GM23338 (cell line): Measurements from ENCODE around the gene NBDY. TPM values are rescaled to one million over a fixed set of nuclear protein-coding genes. Genes with fewer than 3 reads are reported as not detected.

Source experiments
- ATAC-seq: fragments of 200-7000 bp; cut with Tn5 transposase; 3 replicates; pipeline ENCODE4 v1.9.1; 2020
- DNase-seq: peaks from one replicate; pipeline ENCODE4 v3.0.0-alpha.2; 2015; ENCODE audit warnings: low spot score
- H2AFZ ChIP-seq: fragments of 200-600 bp; sonication (generic); 2 replicates; pipeline ENCODE4 v1.8.0; 2016; ENCODE audit warnings: antibody characterized with exemption, mild to moderate bottlenecking, moderate library complexity
- H3F3A ChIP-seq: fragments of 200-600 bp; sonication (generic); replicated peaks from 2 replicates; pipeline ENCODE4 v1.8.0; 2017; ENCODE audit warnings: antibody characterized with exemption, mixed run types, low read depth
- H3K27ac ChIP-seq: fragments of 200-600 bp; sonication (generic); 2 replicates; pipeline ENCODE4 v1.6.1; 2016; ENCODE audit warnings: low read depth
- H3K27me3 ChIP-seq: fragments of 200-600 bp; sonication (generic); 2 replicates; pipeline ENCODE4 v1.8.0; 2016; ENCODE audit warnings: mild to moderate bottlenecking, mixed run types, moderate library complexity; ENCODE audit not compliant: insufficient read depth
- H3K36me3 ChIP-seq: fragments of 200-600 bp; sonication (generic); 2 replicates; pipeline ENCODE4 v1.8.0; 2016; ENCODE audit warnings: mild to moderate bottlenecking; ENCODE audit not compliant: insufficient read depth
- H3K4me1 ChIP-seq: fragments of 200-600 bp; sonication (generic); 2 replicates; pipeline ENCODE4 v1.8.0; 2016; ENCODE audit warnings: mild to moderate bottlenecking, moderate library complexity; ENCODE audit not compliant: insufficient read depth
- H3K4me2 ChIP-seq: fragments of 200-600 bp; sonication (generic); 2 replicates; pipeline ENCODE4 v1.7.1; 2017; ENCODE audit warnings: mixed run types
- H3K4me3 ChIP-seq: fragments of 200-600 bp; sonication (generic); 2 replicates; pipeline ENCODE4 v1.6.1; 2016; ENCODE audit warnings: mixed run types
- H3K79me2 ChIP-seq: fragments of 200-600 bp; sonication (generic); replicated peaks from 2 replicates; pipeline ENCODE4 v1.8.0; 2017; ENCODE audit warnings: mild to moderate bottlenecking; ENCODE audit not compliant: insufficient read depth
- H3K9me2 ChIP-seq: fragments of 200-600 bp; sonication (generic); 2 replicates; pipeline ENCODE4 v1.8.0; 2017; ENCODE audit not compliant: insufficient read depth
- H4K20me1 ChIP-seq: fragments of 200-600 bp; sonication (generic); replicated peaks from 2 replicates; pipeline ENCODE4 v1.8.0; 2017; ENCODE audit warnings: mild to moderate bottlenecking; ENCODE audit not compliant: insufficient read depth
- H3K27ac Mint-ChIP-seq: 2 replicates; pipeline ENCODE4 v1.8.0; 2020; ENCODE audit warnings: inconsistent platforms, mild to moderate bottlenecking, moderate library complexity, mixed read lengths
- H3K27me3 Mint-ChIP-seq: 3 replicates; pipeline ENCODE4 v1.8.0; 2022; ENCODE audit warnings: low read depth, mild to moderate bottlenecking, moderate library complexity, mixed read lengths, inconsistent platforms; ENCODE audit not compliant: insufficient read depth, poor library complexity
- H3K36me3 Mint-ChIP-seq: 3 replicates; pipeline ENCODE4 v1.8.0; 2021; ENCODE audit warnings: low read depth, mild to moderate bottlenecking, inconsistent platforms, moderate library complexity, mixed read lengths
- H3K4me1 Mint-ChIP-seq: 3 replicates; pipeline ENCODE4 v1.8.0; 2020; ENCODE audit warnings: mild to moderate bottlenecking, inconsistent platforms, mixed read lengths
- H3K4me3 Mint-ChIP-seq: 3 replicates; pipeline ENCODE4 v1.8.0; 2021; ENCODE audit warnings: moderate library complexity, mild to moderate bottlenecking, inconsistent platforms, mixed read lengths
- H3K9me3 Mint-ChIP-seq: 3 replicates; pipeline ENCODE4 v1.8.0; 2020; ENCODE audit warnings: moderate library complexity, mild to moderate bottlenecking, inconsistent platforms, mixed read lengths
- CTCF ChIP-seq, 2 experiments: fragments of 200-600 bp in 1 of 2; sonication (generic) in 1 of 2; conservative IDR thresholded peaks; 2 replicates each; pipeline versions ENCODE4 v1.5.1 to v1.6.1; 2016 to 2017; ENCODE audit warnings: antibody characterized with exemption in 2 of 2, low read depth in 2 of 2, mild to moderate bottlenecking in 2 of 2, moderate library complexity in 1 of 2
- ETS1 ChIP-seq: IDR thresholded peaks from 2 replicates; pipeline ENCODE4 v1.6.1; 2016; ENCODE audit warnings: antibody characterized with exemption
- EZH2 ChIP-seq: fragments of 200-600 bp; sonication (generic); IDR thresholded peaks from one replicate; pipeline ENCODE4 v1.8.0; 2017; ENCODE audit warnings: antibody characterized with exemption, mild to moderate bottlenecking, low read depth; ENCODE audit not compliant: unreplicated experiment
- JUNB ChIP-seq: IDR thresholded peaks from one replicate; pipeline ENCODE4 v1.6.1; 2016; ENCODE audit warnings: antibody characterized with exemption; ENCODE audit not compliant: unreplicated experiment
- NANOG ChIP-seq: IDR thresholded peaks from 2 replicates; pipeline ENCODE4 v1.6.1; 2016; ENCODE audit warnings: antibody characterized with exemption, borderline replicate concordance
- REST ChIP-seq: IDR thresholded peaks from one replicate; pipeline ENCODE4 v1.6.1; 2018; ENCODE audit warnings: antibody characterized with exemption; ENCODE audit not compliant: unreplicated experiment
- ZNF114 ChIP-seq: fragments of 250-450 bp; sonication (Bioruptor Pico); IDR thresholded peaks from 2 replicates; pipeline ENCODE4 v1.5.0; 2020; ENCODE audit warnings: mild to moderate bottlenecking, moderate library complexity
- ZNF331 ChIP-seq: fragments of 250-450 bp; sonication (Bioruptor Pico); IDR thresholded peaks from 2 replicates; pipeline ENCODE4 v1.5.0; 2020; ENCODE audit warnings: low read depth, mild to moderate bottlenecking, moderate library complexity
- polyA plus RNA-seq: library from polyadenylated mRNA; unstranded; fragments of >200 nt; fragmentation: Nextera tagmentation; extraction: Ambion mirVana; gene quantifications from 2 replicates; pipeline ENCODE4 v1.2.1, GENCODE V29; 2016
- total RNA-seq: library from RNA; depleted of rRNA; stranded (reverse); fragments of >200 nt; shearing (Covaris generic); gene quantifications from 2 replicates; pipeline ENCODE4 v1.2.3, GENCODE V29; 2014

Gene NBDY
- total and polyA plus RNA-seq, 2 experiments from 2014 or later: 9.6 to 206 TPM

- DNase-seq (no peak), ATAC-seq (no peak)
- no peak overlapping the region for H3K27ac Mint-ChIP-seq
- Histone ChIP-seq H3K4me3 (no peak overlapping the region), H4K20me1 (no peaks in the 10 kb centered on the region), H3K9me2 (no peaks in the 10 kb centered on the region), H3K36me3 (no peaks in the 10 kb centered on the region), H3K4me1 (no peaks in the 10 kb centered on the region), H3K27ac (no peak overlapping the region), H3K4me2 (no peak overlapping the region), H2AFZ (no peak overlapping the region), H3F3A (no peaks in the 10 kb centered on the region), H3K27me3 (no peaks in the 10 kb centered on the region), H3K79me2 (no peaks in the 10 kb centered on the region)
- H3K4me3 Mint-ChIP-seq: no peak overlapping the region
- no peak for TF ChIP-seq NANOG
- no peak for TF ChIP-seq ZNF331 (CRISPR knock-in tag)
- TF ChIP-seq CTCF (conservative IDR thresholded peaks at IDR 0.05; ENCODE audit: low read depth in 2 of 2): no peak
- TF ChIP-seq EZH2: no peak
- no peak for TF ChIP-seq ZNF114
- H3K36me3 Mint-ChIP-seq: no peaks in the 10 kb centered on the region
- H3K9me3 Mint-ChIP-seq: peaks cover 5% of the 10 kb centered on the region
- H3K27me3 Mint-ChIP-seq: no peaks in the 10 kb centered on the region
- no peaks in the 10 kb centered on the region for H3K4me1 Mint-ChIP-seq
Observed at GRCh38 chrX:56853436-56853835, 124.4 kb downstream of the NBDY start.

GRCh38 chrX:56857042-56857441 is 128.0 kb downstream of the NBDY start:
- no peak overlapping the region for H3K27ac Mint-ChIP-seq
- no peak overlapping the region for H3K4me3 Mint-ChIP-seq
- no peaks in the 10 kb centered on the region for H3K36me3 ChIP-seq
- H3F3A ChIP-seq: no peaks in the 10 kb centered on the region
- no peaks in the 10 kb centered on the region for H3K27me3 ChIP-seq
- ATAC-seq: no peak
- no peak overlapping the region for H3K4me2 ChIP-seq
- H3K79me2 ChIP-seq: no peaks in the 10 kb centered on the region
- no peaks in the 10 kb centered on the region for H3K36me3 Mint-ChIP-seq
- H3K27me3 Mint-ChIP-seq: no peaks in the 10 kb centered on the region
- no peak for DNase-seq
- peaks cover 7% of the 10 kb centered on the region for H3K9me3 Mint-ChIP-seq
- no peaks in the 10 kb centered on the region for H3K9me2 ChIP-seq
- TF ChIP-seq CTCF (conservative IDR thresholded peaks at IDR 0.05; ENCODE audit: low read depth in 2 of 2): no peak
- no peak for TF ChIP-seq NANOG
- TF ChIP-seq ZNF331 (CRISPR knock-in tag): no peak
- no peak for TF ChIP-seq ETS1
- TF ChIP-seq ZNF114: no peak
- no peak for TF ChIP-seq REST
- TF ChIP-seq JUNB: no peak
- no peak overlapping the region for H3K27ac ChIP-seq
- no peaks in the 10 kb centered on the region for H3K4me1 Mint-ChIP-seq
- H4K20me1 ChIP-seq: no peaks in the 10 kb centered on the region
- no peak overlapping the region for H3K4me3 ChIP-seq
- no peaks in the 10 kb centered on the region for H3K4me1 ChIP-seq
- no peak overlapping the region for H2AFZ ChIP-seq
